Lower leg skin (tissue), 3 donors: Measurements from ENCODE around the gene DGUOK.

ENCODE experiments used
- CTCF ChIP-seq, 3 donors: fragments of 450-650 bp; IDR thresholded peaks; one replicate each; pipeline ENCODE4 v1.5.1; 2016; ENCODE audit warnings: antibody characterized with exemption in 3 of 3, mild to moderate bottlenecking in 3 of 3, moderate library complexity in 2 of 3
- POLR2A ChIP-seq, 2 donors: fragments of 450-650 bp; IDR thresholded peaks; one replicate each; pipeline ENCODE4 v1.6.1; 2016 to 2017; ENCODE audit warnings: antibody characterized with exemption in 2 of 2, mild to moderate bottlenecking in 1 of 2, moderate library complexity in 1 of 2

- TF ChIP-seq POLR2A (IDR thresholded peaks at IDR 0.05) (no peak), CTCF (IDR thresholded peaks at IDR 0.05) (no peak)
These were observed 44.3 kb downstream of the DGUOK start for GRCh38 chr2:73970850-73971471.
